ENCODE results near the gene CYREN.

DNA sequence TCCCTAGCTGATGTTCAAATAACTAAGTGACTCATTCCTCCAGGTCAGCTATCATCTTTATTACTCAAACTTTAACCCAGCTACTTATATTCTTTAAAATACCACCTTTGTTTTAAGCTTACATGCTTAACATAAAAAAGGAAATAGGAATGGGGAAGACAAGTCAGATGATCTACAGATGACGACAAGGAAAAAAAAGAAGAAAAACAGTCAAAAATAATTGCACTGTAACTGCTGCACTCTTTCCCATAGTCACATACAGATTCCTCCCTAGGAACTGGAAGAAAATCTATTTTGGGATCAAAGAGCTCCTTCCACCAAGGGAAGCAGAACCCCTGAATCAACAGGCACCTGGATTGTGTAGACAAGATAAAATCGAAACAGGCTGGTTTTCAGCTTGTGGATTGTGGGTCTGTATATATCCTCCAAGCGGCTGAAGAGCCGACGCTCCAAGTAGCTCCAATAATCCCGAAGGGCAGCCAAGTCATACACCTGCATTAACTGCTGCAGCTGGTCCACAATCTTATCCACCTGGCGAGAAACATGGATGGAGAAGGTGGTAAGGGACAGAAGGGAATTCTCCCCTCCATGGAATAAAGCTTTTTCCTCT, 38.8 kb upstream of the CYREN start:
- TF ChIP-seq CTCF (IDR thresholded peaks at IDR 0.05): no peak
- peak in 1 of 2 donors; percentile 37 for TF ChIP-seq EP300 (IDR thresholded peaks at IDR 0.05)
- peak in 1 of 2 donors; percentile 18 for TF ChIP-seq POLR2A (IDR thresholded peaks at IDR 0.05)
